ENCODE results near the gene PLCD3. TPM values are rescaled to one million over a fixed set of nuclear protein-coding genes. Genes with fewer than 3 reads are reported as not detected.

PLCD3 gene, protein sequence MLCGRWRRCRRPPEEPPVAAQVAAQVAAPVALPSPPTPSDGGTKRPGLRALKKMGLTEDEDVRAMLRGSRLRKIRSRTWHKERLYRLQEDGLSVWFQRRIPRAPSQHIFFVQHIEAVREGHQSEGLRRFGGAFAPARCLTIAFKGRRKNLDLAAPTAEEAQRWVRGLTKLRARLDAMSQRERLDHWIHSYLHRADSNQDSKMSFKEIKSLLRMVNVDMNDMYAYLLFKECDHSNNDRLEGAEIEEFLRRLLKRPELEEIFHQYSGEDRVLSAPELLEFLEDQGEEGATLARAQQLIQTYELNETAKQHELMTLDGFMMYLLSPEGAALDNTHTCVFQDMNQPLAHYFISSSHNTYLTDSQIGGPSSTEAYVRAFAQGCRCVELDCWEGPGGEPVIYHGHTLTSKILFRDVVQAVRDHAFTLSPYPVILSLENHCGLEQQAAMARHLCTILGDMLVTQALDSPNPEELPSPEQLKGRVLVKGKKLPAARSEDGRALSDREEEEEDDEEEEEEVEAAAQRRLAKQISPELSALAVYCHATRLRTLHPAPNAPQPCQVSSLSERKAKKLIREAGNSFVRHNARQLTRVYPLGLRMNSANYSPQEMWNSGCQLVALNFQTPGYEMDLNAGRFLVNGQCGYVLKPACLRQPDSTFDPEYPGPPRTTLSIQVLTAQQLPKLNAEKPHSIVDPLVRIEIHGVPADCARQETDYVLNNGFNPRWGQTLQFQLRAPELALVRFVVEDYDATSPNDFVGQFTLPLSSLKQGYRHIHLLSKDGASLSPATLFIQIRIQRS
- total RNA-seq = 36.6 and 42.8 TPM in 2 replicates

DNA sequence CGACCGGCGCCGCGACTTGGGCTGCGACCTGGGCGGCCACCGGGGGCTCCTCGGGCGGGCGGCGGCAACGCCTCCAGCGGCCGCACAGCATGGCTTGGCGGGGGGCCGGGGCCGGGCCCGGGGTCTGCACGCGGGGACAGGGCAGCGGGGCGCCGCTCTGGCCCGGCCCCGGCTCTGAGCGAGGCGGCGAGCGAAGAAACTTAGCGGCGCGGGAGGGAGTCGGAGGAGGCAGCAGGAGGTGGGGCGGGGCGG, at the start of gene PLCD3:
Gene PLCD3 (minus strand): TSS at position 196 of the 252 bp plus-strand sequence. CDS start 105 bp downstream, at position 91.

DNA sequence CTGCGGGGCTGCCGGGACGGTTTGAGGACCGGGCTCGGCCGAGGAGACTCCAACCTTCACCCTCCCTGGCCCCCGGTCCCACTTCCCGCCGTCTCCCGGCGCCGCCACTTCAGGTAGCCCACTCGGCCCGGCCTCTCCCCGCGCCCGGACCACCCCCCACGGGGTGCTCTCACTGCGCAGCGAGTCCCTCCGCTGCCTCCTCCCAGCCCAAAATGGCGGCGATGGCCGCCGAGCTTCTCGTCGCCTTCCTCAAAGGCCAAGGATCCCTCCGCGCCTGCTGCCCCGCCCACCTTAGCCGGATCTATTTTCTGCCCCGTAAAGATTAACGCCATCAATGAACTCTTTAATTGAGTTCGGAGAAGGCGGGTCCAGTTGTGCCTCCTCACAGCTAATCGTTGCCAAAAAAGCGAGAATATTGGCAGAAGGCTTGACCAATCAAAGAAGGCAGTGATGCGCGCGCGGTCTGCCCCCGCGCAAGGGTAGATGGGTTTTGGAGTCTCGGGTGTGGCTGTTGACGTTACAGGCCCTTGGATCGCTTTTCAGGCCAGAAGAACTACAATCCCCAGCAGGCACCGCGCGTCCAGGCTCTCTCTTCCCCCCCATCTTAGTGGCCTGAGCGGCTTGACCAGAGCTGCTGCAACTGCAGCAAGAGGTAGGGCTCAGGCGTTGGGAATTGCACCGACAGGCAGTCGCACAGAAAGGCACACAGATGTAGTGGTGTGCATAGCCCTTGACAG, 29.1 kb upstream of the PLCD3 start, which contains the start of gene HEXIM2:
Gene HEXIM2 (plus strand): TSS at position 588 of the 737 bp plus-strand sequence. CDS start 919 bp downstream, outside the sequence.

DNA sequence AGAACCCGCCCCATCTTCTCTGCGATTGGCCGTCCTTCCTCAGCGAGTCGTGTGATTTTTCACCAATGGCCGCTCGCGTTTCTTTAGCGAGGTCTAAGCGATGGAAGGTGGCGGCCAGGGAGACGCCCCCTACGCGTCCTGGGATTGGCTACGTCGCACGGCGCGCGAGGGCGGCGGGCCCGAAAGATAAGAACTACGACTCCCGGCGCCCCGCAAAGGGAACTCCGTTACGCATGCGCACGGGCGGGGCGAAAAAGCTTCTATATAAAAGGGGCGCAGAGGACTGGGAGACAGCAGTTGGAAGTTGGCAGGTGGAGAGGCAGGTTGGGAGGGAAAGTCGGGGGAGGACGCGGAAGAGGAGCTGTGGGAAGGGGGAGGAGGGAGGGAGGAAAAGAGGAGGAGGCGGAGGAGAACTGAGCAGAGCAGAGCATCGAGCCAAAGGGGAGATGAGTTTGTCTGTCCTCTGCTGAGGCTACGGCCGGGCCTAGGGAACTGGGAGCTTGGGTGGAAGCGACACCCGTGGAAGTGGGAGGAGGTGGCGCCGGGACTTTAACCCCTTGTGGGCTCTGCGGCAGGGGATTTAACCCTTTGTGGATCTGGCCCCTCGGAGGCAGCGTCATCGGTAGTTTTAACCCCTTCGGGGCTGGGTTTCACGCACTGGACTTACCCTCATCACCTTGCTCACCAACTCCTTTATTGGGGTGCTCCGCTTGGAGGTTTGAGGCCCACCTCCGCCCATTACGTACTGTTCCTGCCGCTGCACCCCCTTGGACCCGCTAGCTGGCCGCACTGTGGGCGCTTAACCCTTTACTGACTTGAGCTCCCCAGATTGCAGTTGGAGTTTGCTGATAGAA, 16.1 kb upstream of the PLCD3 start, which contains the start of gene HEXIM1:
Gene HEXIM1 (plus strand): TSS at position 293 of the 854 bp plus-strand sequence. CDS start 716 bp downstream, outside the sequence.

DNA sequence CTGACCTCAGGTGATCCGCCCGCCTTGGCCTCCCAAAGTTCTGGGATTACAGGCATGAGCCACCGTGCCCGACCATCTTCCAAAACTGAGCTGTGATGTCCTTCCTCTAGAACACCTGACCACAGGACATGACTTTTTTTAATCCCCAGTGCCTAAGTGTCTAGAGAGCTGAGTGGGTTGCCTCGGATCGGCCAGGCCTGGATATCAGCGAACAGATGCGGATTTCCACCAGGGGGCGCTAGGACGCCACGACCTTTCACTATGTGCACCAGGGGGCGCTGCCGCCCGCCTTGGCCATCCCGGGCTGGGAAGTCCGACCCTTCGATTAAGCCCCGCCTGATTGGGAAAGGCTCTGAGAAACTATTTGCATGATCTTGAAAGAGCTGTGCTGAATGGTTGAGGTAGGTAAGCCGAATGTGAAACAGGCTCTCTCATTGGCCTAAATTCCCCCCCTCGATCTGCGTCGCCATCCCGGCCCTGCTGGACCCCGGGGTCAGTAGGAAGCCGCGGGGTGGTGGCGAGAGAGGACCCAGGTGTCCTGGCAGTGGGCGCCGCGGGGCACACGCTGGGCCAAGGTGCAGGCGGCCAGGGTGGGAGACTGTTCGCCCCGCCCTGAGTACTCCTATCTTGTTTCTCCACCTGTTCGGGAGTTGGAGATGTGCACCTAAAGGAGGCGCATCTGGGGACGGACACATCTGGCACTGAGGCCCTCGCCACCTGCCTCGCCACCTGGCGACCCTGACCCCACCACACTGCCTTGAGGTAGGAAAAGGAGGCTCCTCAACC, 3.1 kb upstream of the PLCD3 start, which contains the start of gene ACBD4:
Gene ACBD4 (plus strand): TSS at position 496 of the 786 bp plus-strand sequence. CDS start 458 bp downstream, outside the sequence.

DNA sequence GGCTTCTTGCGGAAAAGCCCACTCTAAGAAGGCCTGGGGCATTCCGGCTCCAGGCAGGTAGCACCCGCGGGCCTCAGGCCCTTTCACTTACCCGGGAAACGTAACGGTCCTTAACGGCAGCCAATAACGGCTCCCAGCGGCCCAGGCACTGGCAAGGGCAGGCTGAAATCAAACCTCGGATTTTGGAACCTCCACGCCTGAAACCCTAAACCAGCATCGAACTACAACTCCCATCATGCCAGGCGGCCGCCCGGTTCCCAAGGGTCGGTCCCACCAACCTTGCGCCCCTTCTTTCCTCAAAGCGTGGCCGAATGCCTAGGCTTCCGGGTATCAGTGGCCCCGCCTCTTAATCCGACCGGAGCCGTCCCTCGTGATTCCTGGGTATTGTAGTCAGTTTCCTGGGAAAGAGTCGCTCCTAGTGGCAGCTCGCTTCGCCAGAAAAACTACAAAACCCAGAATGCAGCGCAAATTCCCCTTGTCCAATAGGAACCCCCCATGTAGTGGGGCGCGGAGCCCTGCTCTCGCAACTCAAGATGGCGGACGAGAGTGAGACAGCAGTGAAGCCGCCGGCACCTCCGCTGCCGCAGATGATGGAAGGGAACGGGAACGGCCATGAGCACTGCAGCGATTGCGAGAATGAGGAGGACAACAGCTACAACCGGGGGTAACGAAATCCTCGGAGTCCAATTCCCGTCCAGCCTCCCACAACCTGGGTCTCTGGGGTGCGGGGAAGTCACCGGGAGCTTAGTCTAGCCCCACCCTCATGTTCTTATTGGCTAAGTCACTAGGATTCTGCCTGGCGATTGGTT, 71.3 kb downstream of the PLCD3 start, which contains the start of gene NMT1:
Gene NMT1 (plus strand): TSS at position 521 of the 809 bp plus-strand sequence. CDS start 13 bp downstream, at position 534.

Other genes with a start within 250 kb of the PLCD3 start
- gene EFTUD2, start 233.1 kb downstream of the PLCD3 start, total RNA-seq = 70.3 and 76.9 TPM in 2 replicates
- 0.08 and 0.26 TPM in 2 replicates for gene GFAP, start 217.0 kb downstream of the PLCD3 start, total RNA-seq
- gene KIF18B, start 184.7 kb downstream of the PLCD3 start, total RNA-seq = 8.0 and 12.4 TPM in 2 replicates
- 1.4 and 2.2 TPM in 2 replicates for gene C1QL1, start 164.2 kb downstream of the PLCD3 start, total RNA-seq
- 35.4 and 45.0 TPM in 2 replicates for gene DCAKD, start 80.9 kb downstream of the PLCD3 start, total RNA-seq
- 78.6 and 91.3 TPM in 2 replicates for gene NMT1, start 71.2 kb downstream of the PLCD3 start, total RNA-seq
- gene ACBD4, start 3.2 kb upstream of the PLCD3 start, total RNA-seq = 3.1 and 10.0 TPM in 2 replicates
- 13.7 and 28.3 TPM in 2 replicates for gene HEXIM1, start 16.0 kb upstream of the PLCD3 start, total RNA-seq
- gene HEXIM2, start 29.4 kb upstream of the PLCD3 start, total RNA-seq = 8.5 and 10.9 TPM in 2 replicates
- 2.3 and 10.9 TPM in 2 replicates for gene FMNL1, start 89.4 kb upstream of the PLCD3 start, total RNA-seq
- gene SPATA32, start 129.6 kb upstream of the PLCD3 start, total RNA-seq = 0.72 TPM in 1 of 2 replicates, not detected in the other
- gene MAP3K14, start 184.5 kb upstream of the PLCD3 start, total RNA-seq = 1.9 and 5.8 TPM in 2 replicates